WTC11 (cell line): ENCODE measurements around the gene PLS1. TPM values are rescaled to one million over a fixed set of nuclear protein-coding genes. Genes with fewer than 3 reads are reported as not detected.

Experiments used
- ATAC-seq: fragments of 200-7000 bp; cut with Tn5 transposase; 2 replicates; pipeline ENCODE4 v1.10.0; 2021; ENCODE audit warnings: mild to moderate bottlenecking, moderate library complexity
- CTCF ChIA-PET: fragments of 300-600 bp; sonication (Branson Sonifier 250); formaldehyde crosslinking; loops from one replicate; lab custom pipeline; 2021; ENCODE audit warnings: antibody characterized with exemption; lab: Charles Lee
- POLR2A ChIA-PET: fragments of 350-600 bp; sonication (Branson Sonifier 250); formaldehyde crosslinking; loops from one replicate; lab custom pipeline; 2021; ENCODE audit warnings: antibody characterized with exemption; lab: Charles Lee
- DNase-seq: peaks from one replicate; pipeline ENCODE4 v3.0.0; 2021; ENCODE audit warnings: low spot score
- H3K27ac Mint-ChIP-seq: 2 replicates; pipeline ENCODE4 v1.8.0; 2021; ENCODE audit warnings: mixed read lengths
- H3K27me3 Mint-ChIP-seq: 2 replicates; pipeline ENCODE4 v1.8.0; 2021; ENCODE audit warnings: low read depth, mild to moderate bottlenecking, moderate library complexity, mixed read lengths
- H3K36me3 Mint-ChIP-seq: 2 replicates; pipeline ENCODE4 v1.8.0; 2021; ENCODE audit warnings: mixed read lengths
- H3K4me1 Mint-ChIP-seq: 2 replicates; pipeline ENCODE4 v1.8.0; 2022; ENCODE audit warnings: mixed read lengths
- H3K4me3 Mint-ChIP-seq: 2 replicates; pipeline ENCODE4 v1.8.0; 2021; ENCODE audit warnings: mild to moderate bottlenecking, moderate library complexity, mixed read lengths
- H3K9me3 Mint-ChIP-seq: 2 replicates; pipeline ENCODE4 v1.8.0; 2021; ENCODE audit warnings: mixed read lengths
- AFF4 ChIP-seq: sonication (generic); formaldehyde crosslinking; IDR thresholded peaks from 2 replicates; pipeline ENCODE4 v1.8.1; 2023; ENCODE audit warnings: mild to moderate bottlenecking, missing genetic modification reagents, borderline replicate concordance
- CREM ChIP-seq: sonication (generic); formaldehyde crosslinking; IDR thresholded peaks from 2 replicates; pipeline ENCODE4 v1.8.1; 2022; ENCODE audit warnings: mild to moderate bottlenecking, missing genetic modification reagents, moderate library complexity
- FOXP4 ChIP-seq: sonication (generic); formaldehyde crosslinking; IDR thresholded peaks from 2 replicates; pipeline ENCODE4 v1.8.0; 2022; ENCODE audit warnings: mild to moderate bottlenecking, missing genetic modification reagents
- GRHL2 ChIP-seq: fragments of 250-450 bp; sonication (Bioruptor Pico); IDR thresholded peaks from 2 replicates; pipeline ENCODE4 v1.8.0; 2022; ENCODE audit warnings: mild to moderate bottlenecking, moderate library complexity; ENCODE audit not compliant: insufficient replicate concordance, severe bottlenecking
- GTF2I ChIP-seq: fragments of 250-450 bp; sonication (Bioruptor Pico); conservative IDR thresholded peaks from 2 replicates; pipeline ENCODE4 v1.4.0; 2021; ENCODE audit warnings: mild to moderate bottlenecking
- JUN ChIP-seq: sonication (generic); formaldehyde crosslinking; IDR thresholded peaks from 2 replicates; pipeline ENCODE4 v1.8.0; 2023; ENCODE audit warnings: mild to moderate bottlenecking, missing genetic modification reagents
- KAT7 ChIP-seq: sonication (generic); formaldehyde crosslinking; IDR thresholded peaks from 2 replicates; pipeline ENCODE4 v1.8.1; 2023; ENCODE audit warnings: missing genetic modification reagents, mild to moderate bottlenecking, borderline replicate concordance
- RELA ChIP-seq: sonication (generic); formaldehyde crosslinking; IDR thresholded peaks from 2 replicates; pipeline ENCODE4 v1.8.1; 2022; ENCODE audit warnings: missing genetic modification reagents, mild to moderate bottlenecking, borderline replicate concordance
- SMAD3 ChIP-seq: sonication (generic); formaldehyde crosslinking; IDR thresholded peaks from 2 replicates; pipeline ENCODE4 v1.8.0; 2022; ENCODE audit warnings: missing genetic modification reagents, mild to moderate bottlenecking, borderline replicate concordance
- SP1 ChIP-seq: sonication (generic); formaldehyde crosslinking; conservative IDR thresholded peaks from 2 replicates; pipeline ENCODE4 v1.8.1; 2022; ENCODE audit warnings: missing genetic modification reagents
- total RNA-seq: library from RNA; stranded (reverse); gene quantifications from 3 replicates; pipeline ENCODE4 v1.2.3, GENCODE V29; 2021
- TF ChIP-seq, protein P1 (sequence below): sonication (generic); formaldehyde crosslinking; IDR thresholded peaks from 2 replicates; pipeline ENCODE4 v1.8.0; 2023; ENCODE audit warnings: missing genetic modification reagents
- TF ChIP-seq, protein P2 (sequence below): fragments of 200-600 bp; IDR thresholded peaks from 2 replicates; pipeline ENCODE4 v1.8.0; 2022; ENCODE audit warnings: antibody characterized with exemption
- TF ChIP-seq, protein P3 (sequence below): sonication (generic); formaldehyde crosslinking; IDR thresholded peaks from 2 replicates; pipeline ENCODE4 v1.8.1; 2022; ENCODE audit warnings: low read depth, missing genetic modification reagents, borderline replicate concordance
- TF ChIP-seq, protein P4 (sequence below): sonication (generic); formaldehyde crosslinking; IDR thresholded peaks from 2 replicates; pipeline ENCODE4 v1.8.1; 2023; ENCODE audit warnings: mild to moderate bottlenecking, missing genetic modification reagents
- TF ChIP-seq, protein P5 (sequence below): sonication (generic); formaldehyde crosslinking; IDR thresholded peaks from 2 replicates; pipeline ENCODE4 v1.8.1; 2023; ENCODE audit warnings: mild to moderate bottlenecking, moderate library complexity, missing genetic modification reagents

Gene PLS1
- total RNA-seq, 1 experiment from 2014 or later, result 26.4 TPM

GRCh38 chr3:142723968-142724681 lies 127.9 kb downstream of the PLS1 start, which contains the start of gene TRPC1 (continued):
- TF ChIP-seq KAT7 (CRISPR knock-in tag) (peak; percentile 51; the same call in 1 of the 2 replicates), GTF2I (CRISPR knock-in tag) (no peak), CREM (CRISPR knock-in tag) (peak; percentile 48; the same call in 1 of the 2 replicates), AFF4 (no peak), SMAD3 (CRISPR knock-in tag) (0 out of 2 replicates have a peak, but pooled peaks have one; percentile 57), FOXP4 (CRISPR knock-in tag) (0 out of 2 replicates have a peak, but pooled peaks have one; percentile 10), RELA (no peak)
- TF ChIP-seq, protein P1, sequence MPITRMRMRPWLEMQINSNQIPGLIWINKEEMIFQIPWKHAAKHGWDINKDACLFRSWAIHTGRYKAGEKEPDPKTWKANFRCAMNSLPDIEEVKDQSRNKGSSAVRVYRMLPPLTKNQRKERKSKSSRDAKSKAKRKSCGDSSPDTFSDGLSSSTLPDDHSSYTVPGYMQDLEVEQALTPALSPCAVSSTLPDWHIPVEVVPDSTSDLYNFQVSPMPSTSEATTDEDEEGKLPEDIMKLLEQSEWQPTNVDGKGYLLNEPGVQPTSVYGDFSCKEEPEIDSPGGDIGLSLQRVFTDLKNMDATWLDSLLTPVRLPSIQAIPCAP, result peak; percentile 32; the same call in 1 of the 2 replicates
- TF ChIP-seq, protein P2, sequence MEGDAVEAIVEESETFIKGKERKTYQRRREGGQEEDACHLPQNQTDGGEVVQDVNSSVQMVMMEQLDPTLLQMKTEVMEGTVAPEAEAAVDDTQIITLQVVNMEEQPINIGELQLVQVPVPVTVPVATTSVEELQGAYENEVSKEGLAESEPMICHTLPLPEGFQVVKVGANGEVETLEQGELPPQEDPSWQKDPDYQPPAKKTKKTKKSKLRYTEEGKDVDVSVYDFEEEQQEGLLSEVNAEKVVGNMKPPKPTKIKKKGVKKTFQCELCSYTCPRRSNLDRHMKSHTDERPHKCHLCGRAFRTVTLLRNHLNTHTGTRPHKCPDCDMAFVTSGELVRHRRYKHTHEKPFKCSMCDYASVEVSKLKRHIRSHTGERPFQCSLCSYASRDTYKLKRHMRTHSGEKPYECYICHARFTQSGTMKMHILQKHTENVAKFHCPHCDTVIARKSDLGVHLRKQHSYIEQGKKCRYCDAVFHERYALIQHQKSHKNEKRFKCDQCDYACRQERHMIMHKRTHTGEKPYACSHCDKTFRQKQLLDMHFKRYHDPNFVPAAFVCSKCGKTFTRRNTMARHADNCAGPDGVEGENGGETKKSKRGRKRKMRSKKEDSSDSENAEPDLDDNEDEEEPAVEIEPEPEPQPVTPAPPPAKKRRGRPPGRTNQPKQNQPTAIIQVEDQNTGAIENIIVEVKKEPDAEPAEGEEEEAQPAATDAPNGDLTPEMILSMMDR, result no peak
- TF ChIP-seq, protein P3, sequence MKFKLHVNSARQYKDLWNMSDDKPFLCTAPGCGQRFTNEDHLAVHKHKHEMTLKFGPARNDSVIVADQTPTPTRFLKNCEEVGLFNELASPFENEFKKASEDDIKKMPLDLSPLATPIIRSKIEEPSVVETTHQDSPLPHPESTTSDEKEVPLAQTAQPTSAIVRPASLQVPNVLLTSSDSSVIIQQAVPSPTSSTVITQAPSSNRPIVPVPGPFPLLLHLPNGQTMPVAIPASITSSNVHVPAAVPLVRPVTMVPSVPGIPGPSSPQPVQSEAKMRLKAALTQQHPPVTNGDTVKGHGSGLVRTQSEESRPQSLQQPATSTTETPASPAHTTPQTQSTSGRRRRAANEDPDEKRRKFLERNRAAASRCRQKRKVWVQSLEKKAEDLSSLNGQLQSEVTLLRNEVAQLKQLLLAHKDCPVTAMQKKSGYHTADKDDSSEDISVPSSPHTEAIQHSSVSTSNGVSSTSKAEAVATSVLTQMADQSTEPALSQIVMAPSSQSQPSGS (CRISPR knock-in tag), result no peak

DNA sequence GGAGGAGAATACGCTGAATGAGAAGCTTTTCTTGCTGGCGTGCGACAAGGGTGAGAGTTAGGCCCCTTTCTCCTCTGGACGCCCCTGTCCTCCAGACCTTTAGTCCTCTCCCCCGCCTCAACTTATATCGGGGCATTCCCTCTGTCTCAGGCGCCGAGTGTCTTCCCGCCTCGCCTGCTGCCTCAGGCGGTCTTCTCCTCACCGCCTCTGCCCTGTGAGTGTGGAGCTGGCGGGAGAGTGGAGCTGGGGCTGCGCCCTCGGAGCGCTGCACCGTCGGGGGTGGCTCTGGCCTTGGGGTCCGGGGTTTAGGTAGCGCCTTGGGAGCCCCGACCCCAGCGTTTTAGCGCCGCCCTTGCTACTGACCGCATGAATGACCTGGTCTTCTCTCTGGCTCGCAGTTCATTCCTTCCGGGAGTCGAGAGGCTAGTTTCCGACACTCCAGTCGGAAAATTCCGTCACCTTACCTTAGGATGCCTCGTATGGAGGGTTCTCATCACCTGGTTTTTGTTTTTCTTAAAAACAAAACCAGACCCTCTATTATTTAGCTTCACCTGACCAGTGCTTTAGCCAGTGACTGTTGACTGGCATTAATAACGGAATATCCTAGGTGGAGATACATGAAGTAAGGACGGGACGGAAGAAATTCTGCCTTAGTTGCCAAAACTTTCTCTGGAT lies 128.6 kb downstream of the PLS1 start:
- Mint-ChIP-seq H3K27ac (peak overlapping the region; percentile 94), H3K9me3 (peaks cover 10% of the 10 kb centered on the region), H3K4me3 (peak overlapping the region; percentile 90), H3K27me3 (peaks cover 6% of the 10 kb centered on the region; the same call in 1 of the 2 replicates), H3K36me3 (no peaks in the 10 kb centered on the region), H3K4me1 (peaks cover 28% of the 10 kb centered on the region)
- ChIA-PET CTCF (interaction anchor here (1.0 to 1.3 kb wide), 2 partner anchors 104 to 138 kb away, joined by 3 read pairs; no protein-coding TSS in a partner anchor), POLR2A (interaction anchor here (1.6 kb wide), 1 partner anchor 146 kb away, joined by 11 read pairs; the partner anchor contains the start of gene ATR)
- ATAC-seq (peak; percentile 63), DNase-seq (peak; percentile 75)
- TF ChIP-seq, protein P4, sequence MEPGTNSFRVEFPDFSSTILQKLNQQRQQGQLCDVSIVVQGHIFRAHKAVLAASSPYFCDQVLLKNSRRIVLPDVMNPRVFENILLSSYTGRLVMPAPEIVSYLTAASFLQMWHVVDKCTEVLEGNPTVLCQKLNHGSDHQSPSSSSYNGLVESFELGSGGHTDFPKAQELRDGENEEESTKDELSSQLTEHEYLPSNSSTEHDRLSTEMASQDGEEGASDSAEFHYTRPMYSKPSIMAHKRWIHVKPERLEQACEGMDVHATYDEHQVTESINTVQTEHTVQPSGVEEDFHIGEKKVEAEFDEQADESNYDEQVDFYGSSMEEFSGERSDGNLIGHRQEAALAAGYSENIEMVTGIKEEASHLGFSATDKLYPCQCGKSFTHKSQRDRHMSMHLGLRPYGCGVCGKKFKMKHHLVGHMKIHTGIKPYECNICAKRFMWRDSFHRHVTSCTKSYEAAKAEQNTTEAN (CRISPR knock-in tag), result no peak
- TF ChIP-seq, protein P5, sequence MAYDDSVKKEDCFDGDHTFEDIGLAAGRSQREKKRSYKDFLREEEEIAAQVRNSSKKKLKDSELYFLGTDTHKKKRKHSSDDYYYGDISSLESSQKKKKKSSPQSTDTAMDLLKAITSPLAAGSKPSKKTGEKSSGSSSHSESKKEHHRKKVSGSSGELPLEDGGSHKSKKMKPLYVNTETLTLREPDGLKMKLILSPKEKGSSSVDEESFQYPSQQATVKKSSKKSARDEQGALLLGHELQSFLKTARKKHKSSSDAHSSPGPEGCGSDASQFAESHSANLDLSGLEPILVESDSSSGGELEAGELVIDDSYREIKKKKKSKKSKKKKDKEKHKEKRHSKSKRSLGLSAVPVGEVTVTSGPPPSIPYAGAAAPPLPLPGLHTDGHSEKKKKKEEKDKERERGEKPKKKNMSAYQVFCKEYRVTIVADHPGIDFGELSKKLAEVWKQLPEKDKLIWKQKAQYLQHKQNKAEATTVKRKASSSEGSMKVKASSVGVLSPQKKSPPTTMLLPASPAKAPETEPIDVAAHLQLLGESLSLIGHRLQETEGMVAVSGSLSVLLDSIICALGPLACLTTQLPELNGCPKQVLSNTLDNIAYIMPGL, result peak; percentile 85; the same call in 1 of the 2 replicates
- TF ChIP-seq, protein P2, result no peak
- 0 out of 2 replicates have a peak, but pooled peaks have one; percentile 23 for TF ChIP-seq JUN (CRISPR knock-in tag)
- peak; percentile 62; the same call in 1 of the 2 replicates for TF ChIP-seq SP1 (CRISPR knock-in tag)
- no peak for TF ChIP-seq GRHL2
